Neural progenitor cell (in vitro differentiated cells): ENCODE measurements around the gene OR10G2. TPM values are rescaled to one million over a fixed set of nuclear protein-coding genes. Genes with fewer than 3 reads are reported as not detected.

Source experiments
- DNase-seq: peaks from one replicate; pipeline ENCODE4 v3.0.0-alpha.2; 2016; ENCODE audit warnings: low spot score
- H2AFZ ChIP-seq: fragments of 200-600 bp; sonication (generic); replicated peaks from 2 replicates; pipeline ENCODE4 v1.6.1; 2016; ENCODE audit warnings: antibody characterized with exemption
- H3F3A ChIP-seq: fragments of 200-600 bp; sonication (generic); 2 replicates; pipeline ENCODE4 v1.6.1; 2016; ENCODE audit warnings: antibody characterized with exemption, low read depth
- H3K27ac ChIP-seq: fragments of 200-600 bp; sonication (generic); 2 replicates; pipeline ENCODE4 v1.5.1; 2016; ENCODE audit warnings: mild to moderate bottlenecking
- H3K27me3 ChIP-seq: fragments of 200-600 bp; sonication (generic); 2 replicates; pipeline ENCODE4 v1.6.1; 2016; ENCODE audit warnings: mild to moderate bottlenecking, moderate library complexity
- H3K36me3 ChIP-seq: fragments of 200-600 bp; sonication (generic); 2 replicates; pipeline ENCODE4 v1.5.1; 2016
- H3K4me1 ChIP-seq: fragments of 200-600 bp; sonication (generic); 2 replicates; pipeline ENCODE4 v1.6.1; 2016; ENCODE audit warnings: mixed run types
- H3K4me2 ChIP-seq: fragments of 200-600 bp; sonication (generic); 2 replicates; pipeline ENCODE4 v1.6.1; 2016
- H3K4me3 ChIP-seq: fragments of 200-600 bp; sonication (generic); 2 replicates; pipeline ENCODE4 v1.5.1; 2016
- H3K79me2 ChIP-seq: fragments of 200-600 bp; sonication (generic); 2 replicates; pipeline ENCODE4 v1.6.1; 2016; ENCODE audit warnings: low read depth
- H3K9ac ChIP-seq: fragments of 200-600 bp; sonication (generic); 2 replicates; pipeline ENCODE4 v1.6.1; 2016
- H3K9me3 ChIP-seq: fragments of 200-600 bp; sonication (generic); 2 replicates; pipeline ENCODE4 v1.5.1; 2016; ENCODE audit warnings: low read depth
- H4K20me1 ChIP-seq: fragments of 200-600 bp; sonication (generic); 2 replicates; pipeline ENCODE4 v1.6.1; 2016; ENCODE audit warnings: low read depth
- H3K27ac Mint-ChIP-seq: 3 replicates; pipeline ENCODE4 v1.8.0; 2021; ENCODE audit warnings: mixed read lengths
- H3K27me3 Mint-ChIP-seq: 2 replicates; pipeline ENCODE4 v1.8.0; 2022; ENCODE audit warnings: low read depth, mild to moderate bottlenecking, inconsistent platforms, moderate library complexity, mixed read lengths; ENCODE audit not compliant: insufficient read depth
- H3K36me3 Mint-ChIP-seq: 3 replicates; pipeline ENCODE4 v1.8.0; 2021; ENCODE audit warnings: mixed read lengths
- H3K4me1 Mint-ChIP-seq: 3 replicates; pipeline ENCODE4 v1.8.0; 2021; ENCODE audit warnings: mixed read lengths
- H3K4me3 Mint-ChIP-seq: 3 replicates; pipeline ENCODE4 v1.8.0; 2021; ENCODE audit warnings: mild to moderate bottlenecking, moderate library complexity, mixed read lengths
- H3K9me3 Mint-ChIP-seq: 3 replicates; pipeline ENCODE4 v1.8.0; 2020; ENCODE audit warnings: mixed read lengths
- EZH2 ChIP-seq: fragments of 200-600 bp; sonication (generic); IDR thresholded peaks from 2 replicates; pipeline ENCODE4 v1.6.1; 2017; ENCODE audit warnings: antibody characterized with exemption, mild to moderate bottlenecking, moderate library complexity
- EZH2phosphoT487 ChIP-seq: fragments of 200-600 bp; sonication (generic); IDR thresholded peaks from 2 replicates; pipeline ENCODE4 v1.6.1; 2017; ENCODE audit warnings: antibody characterized with exemption
- total RNA-seq: library from RNA; depleted of rRNA; stranded (reverse); fragments of >200 nt; gene quantifications from 2 replicates; pipeline ENCODE4 v1.2.3, GENCODE V29; 2015; ENCODE audit warnings: low replicate concordance
- TF ChIP-seq, protein P1 (sequence below): fragments of 200-600 bp; sonication (generic); IDR thresholded peaks from 2 replicates; pipeline ENCODE4 v1.5.1; 2017; ENCODE audit warnings: antibody characterized with exemption, mild to moderate bottlenecking

Gene OR10G2
- total RNA-seq, 1 donor from 2014 or later, result not detected

DNA sequence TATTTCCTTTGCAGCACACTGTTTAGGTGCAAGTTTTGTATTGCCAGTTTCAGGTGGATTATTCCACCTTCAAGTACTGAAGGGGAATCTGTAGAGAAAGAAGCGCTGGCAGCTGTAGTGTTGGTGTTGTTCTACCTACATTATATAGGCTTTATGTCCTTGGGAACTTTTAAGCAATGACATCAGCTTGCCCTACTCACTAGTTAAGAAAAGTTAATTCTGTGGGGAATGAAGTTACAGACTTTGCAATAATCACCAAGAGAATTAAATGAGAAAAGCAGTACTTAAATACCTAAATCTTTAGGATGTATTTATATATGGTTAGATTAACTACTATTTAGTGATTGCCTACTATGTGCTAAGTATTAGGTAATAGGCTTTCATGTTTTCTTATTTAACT lies 39.0 kb upstream of the OR10G2 start, which contains the start of gene OR4E1:
Gene OR4E1, minus strand, starts transcription at position 101 of the 400 bp plus-strand sequence. CDS start 2,883 bp downstream, outside the sequence.
- H3K9me3 Mint-ChIP-seq, result peaks cover 2% of the 10 kb centered on the region
- no peak within 1 kb of the TSS for H3K4me2 ChIP-seq
- no peaks in the 10 kb centered on the region for H3K79me2 ChIP-seq
- H3F3A ChIP-seq, result no peaks in the 10 kb centered on the region
- no peaks in the 10 kb centered on the region for H3K4me1 ChIP-seq
- H3K27ac ChIP-seq, result no peak within 1 kb of the TSS
- no peaks in the 10 kb centered on the region for H3K36me3 Mint-ChIP-seq
- H3K36me3 ChIP-seq, result no peaks in the 10 kb centered on the region
- no peak within 1 kb of the TSS for H3K9ac ChIP-seq
- H3K4me3 Mint-ChIP-seq, result no peak within 1 kb of the TSS
- no peaks in the 10 kb centered on the region for H3K4me1 Mint-ChIP-seq
- H2AFZ ChIP-seq, result no peak within 1 kb of the TSS
- no peak for DNase-seq
- H4K20me1 ChIP-seq, result no peaks in the 10 kb centered on the region
- no peak within 1 kb of the TSS for H3K4me3 ChIP-seq
- TF ChIP-seq EZH2, result no peak
- TF ChIP-seq, protein P1, sequence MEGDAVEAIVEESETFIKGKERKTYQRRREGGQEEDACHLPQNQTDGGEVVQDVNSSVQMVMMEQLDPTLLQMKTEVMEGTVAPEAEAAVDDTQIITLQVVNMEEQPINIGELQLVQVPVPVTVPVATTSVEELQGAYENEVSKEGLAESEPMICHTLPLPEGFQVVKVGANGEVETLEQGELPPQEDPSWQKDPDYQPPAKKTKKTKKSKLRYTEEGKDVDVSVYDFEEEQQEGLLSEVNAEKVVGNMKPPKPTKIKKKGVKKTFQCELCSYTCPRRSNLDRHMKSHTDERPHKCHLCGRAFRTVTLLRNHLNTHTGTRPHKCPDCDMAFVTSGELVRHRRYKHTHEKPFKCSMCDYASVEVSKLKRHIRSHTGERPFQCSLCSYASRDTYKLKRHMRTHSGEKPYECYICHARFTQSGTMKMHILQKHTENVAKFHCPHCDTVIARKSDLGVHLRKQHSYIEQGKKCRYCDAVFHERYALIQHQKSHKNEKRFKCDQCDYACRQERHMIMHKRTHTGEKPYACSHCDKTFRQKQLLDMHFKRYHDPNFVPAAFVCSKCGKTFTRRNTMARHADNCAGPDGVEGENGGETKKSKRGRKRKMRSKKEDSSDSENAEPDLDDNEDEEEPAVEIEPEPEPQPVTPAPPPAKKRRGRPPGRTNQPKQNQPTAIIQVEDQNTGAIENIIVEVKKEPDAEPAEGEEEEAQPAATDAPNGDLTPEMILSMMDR, result no peak
- no peak for TF ChIP-seq EZH2phosphoT487
- H3K9me3 ChIP-seq, result no peaks in the 10 kb centered on the region
- H3K27me3 Mint-ChIP-seq, result peaks cover 10% of the 10 kb centered on the region
- no peak within 1 kb of the TSS for H3K27ac Mint-ChIP-seq
- no peaks in the 10 kb centered on the region for H3K27me3 ChIP-seq

DNA sequence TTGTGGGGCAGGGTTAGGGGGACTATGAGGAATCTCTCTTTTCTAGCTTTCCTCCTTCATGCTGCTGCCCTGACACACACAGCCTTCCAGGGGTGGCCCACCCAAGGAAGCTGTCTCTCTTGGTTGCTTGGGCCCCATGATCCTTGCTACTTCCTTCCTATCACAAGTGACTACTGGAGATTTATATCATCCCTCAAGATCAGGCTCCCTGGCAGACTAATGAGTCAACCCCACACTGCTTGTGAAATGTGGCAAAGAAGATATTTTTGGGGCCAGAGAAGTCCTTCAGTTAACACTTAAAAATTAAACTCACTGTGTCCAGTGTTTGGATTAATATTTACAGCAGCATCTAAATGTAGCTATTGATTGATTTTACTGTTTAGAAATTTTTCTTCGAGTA lies 37.4 kb upstream of the OR10G2 start:
- Mint-ChIP-seq H3K36me3 (no peaks in the 10 kb centered on the region), H3K9me3 (no peaks in the 10 kb centered on the region), H3K27ac (no peak overlapping the region), H3K27me3 (peaks cover 10% of the 10 kb centered on the region), H3K4me1 (no peaks in the 10 kb centered on the region), H3K4me3 (no peak overlapping the region)
- Histone ChIP-seq H3K9me3 (no peaks in the 10 kb centered on the region), H3K4me1 (no peaks in the 10 kb centered on the region), H3K36me3 (no peaks in the 10 kb centered on the region), H2AFZ (peak overlapping the region; percentile 18), H3K27me3 (no peaks in the 10 kb centered on the region), H3K4me2 (no peak overlapping the region), H3K4me3 (no peak overlapping the region), H3K27ac (no peak overlapping the region), H3K9ac (no peak overlapping the region), H4K20me1 (no peaks in the 10 kb centered on the region), H3K79me2 (no peaks in the 10 kb centered on the region), H3F3A (no peaks in the 10 kb centered on the region)
- TF ChIP-seq, protein P1, result no peak
- no peak for DNase-seq

DNA sequence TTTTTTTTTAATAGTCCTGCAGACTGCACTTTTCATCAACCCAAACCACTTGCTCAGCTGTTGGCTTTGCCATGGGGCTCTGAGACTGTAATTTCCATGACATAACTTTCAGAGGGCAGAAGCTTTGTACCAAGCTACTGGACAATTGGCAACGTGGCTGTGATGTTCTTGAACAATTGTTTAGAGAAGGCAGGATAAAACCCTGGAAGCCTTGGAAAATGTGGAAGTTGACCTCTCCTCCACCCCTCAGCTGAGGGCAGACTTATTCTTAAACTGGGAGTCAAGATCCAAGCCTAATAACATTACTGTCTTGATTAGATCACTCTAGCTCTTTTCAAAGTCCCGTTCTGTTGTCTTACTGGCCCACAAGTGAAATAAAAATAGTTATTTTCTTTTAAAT lies 36.6 kb upstream of the OR10G2 start:
- no peaks in the 10 kb centered on the region for H3K27me3 ChIP-seq
- TF ChIP-seq EZH2 (no peak), EZH2phosphoT487 (no peak)
- TF ChIP-seq, protein P1, result no peak
- Mint-ChIP-seq H3K9me3 (no peaks in the 10 kb centered on the region), H3K4me1 (no peaks in the 10 kb centered on the region), H3K27me3 (peaks cover 9% of the 10 kb centered on the region), H3K36me3 (no peaks in the 10 kb centered on the region), H3K27ac (no peak overlapping the region), H3K4me3 (no peak overlapping the region)
- no peak overlapping the region for H3K9ac ChIP-seq
- no peaks in the 10 kb centered on the region for H3K79me2 ChIP-seq
- no peaks in the 10 kb centered on the region for H3K4me1 ChIP-seq
- no peak overlapping the region for H3K27ac ChIP-seq
- H2AFZ ChIP-seq, result no peak overlapping the region
- no peaks in the 10 kb centered on the region for H3F3A ChIP-seq
- no peaks in the 10 kb centered on the region for H3K9me3 ChIP-seq
- no peak overlapping the region for H3K4me3 ChIP-seq
- H3K4me2 ChIP-seq, result no peak overlapping the region
- DNase-seq, result no peak
- H3K36me3 ChIP-seq, result no peaks in the 10 kb centered on the region
- no peaks in the 10 kb centered on the region for H4K20me1 ChIP-seq
